ENCODE measurements around the gene CEBPA.

DNA sequence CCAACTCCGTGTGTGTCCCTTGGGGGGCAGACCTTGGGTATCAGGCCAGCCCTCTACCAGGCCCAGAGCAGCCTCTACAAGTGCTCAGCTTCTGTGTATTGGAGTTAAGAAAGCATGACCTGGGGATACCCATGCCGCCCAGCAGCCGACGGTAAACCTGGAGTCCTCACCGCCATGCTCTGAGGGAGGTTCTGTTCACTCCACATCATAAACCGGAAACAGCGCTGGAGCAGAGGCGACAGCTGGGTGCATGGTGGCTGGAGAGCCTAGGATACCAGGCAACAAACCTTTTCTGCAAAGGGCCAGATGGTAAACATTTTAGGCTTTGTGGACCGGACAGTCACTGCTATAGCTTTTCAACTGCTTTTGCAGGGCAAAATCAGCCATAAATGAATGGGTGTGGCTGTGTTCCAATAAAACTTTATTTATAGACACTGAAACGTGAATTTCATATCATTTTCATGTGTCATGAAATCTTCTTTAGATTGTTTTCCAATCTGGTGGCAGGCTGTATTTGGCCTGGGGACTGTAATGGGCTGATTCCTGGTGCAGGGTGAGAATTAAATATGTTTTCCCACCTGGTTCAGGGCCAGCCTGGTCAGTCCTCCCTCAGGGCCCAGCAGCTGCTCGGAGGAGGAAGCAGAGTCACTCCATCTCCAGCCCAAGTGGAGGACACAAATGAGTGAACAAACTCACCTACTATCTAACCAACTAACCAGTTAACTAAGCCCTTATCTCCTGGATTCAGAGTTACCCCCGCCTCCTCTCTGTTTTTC lies 30.9 kb downstream of the CEBPA start:
- TF ChIP-seq, protein P1, sequence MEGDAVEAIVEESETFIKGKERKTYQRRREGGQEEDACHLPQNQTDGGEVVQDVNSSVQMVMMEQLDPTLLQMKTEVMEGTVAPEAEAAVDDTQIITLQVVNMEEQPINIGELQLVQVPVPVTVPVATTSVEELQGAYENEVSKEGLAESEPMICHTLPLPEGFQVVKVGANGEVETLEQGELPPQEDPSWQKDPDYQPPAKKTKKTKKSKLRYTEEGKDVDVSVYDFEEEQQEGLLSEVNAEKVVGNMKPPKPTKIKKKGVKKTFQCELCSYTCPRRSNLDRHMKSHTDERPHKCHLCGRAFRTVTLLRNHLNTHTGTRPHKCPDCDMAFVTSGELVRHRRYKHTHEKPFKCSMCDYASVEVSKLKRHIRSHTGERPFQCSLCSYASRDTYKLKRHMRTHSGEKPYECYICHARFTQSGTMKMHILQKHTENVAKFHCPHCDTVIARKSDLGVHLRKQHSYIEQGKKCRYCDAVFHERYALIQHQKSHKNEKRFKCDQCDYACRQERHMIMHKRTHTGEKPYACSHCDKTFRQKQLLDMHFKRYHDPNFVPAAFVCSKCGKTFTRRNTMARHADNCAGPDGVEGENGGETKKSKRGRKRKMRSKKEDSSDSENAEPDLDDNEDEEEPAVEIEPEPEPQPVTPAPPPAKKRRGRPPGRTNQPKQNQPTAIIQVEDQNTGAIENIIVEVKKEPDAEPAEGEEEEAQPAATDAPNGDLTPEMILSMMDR (IDR thresholded peaks at IDR 0.05; ENCODE audit: insufficient read depth, low read length): no peak
- TF ChIP-seq, protein P2, sequence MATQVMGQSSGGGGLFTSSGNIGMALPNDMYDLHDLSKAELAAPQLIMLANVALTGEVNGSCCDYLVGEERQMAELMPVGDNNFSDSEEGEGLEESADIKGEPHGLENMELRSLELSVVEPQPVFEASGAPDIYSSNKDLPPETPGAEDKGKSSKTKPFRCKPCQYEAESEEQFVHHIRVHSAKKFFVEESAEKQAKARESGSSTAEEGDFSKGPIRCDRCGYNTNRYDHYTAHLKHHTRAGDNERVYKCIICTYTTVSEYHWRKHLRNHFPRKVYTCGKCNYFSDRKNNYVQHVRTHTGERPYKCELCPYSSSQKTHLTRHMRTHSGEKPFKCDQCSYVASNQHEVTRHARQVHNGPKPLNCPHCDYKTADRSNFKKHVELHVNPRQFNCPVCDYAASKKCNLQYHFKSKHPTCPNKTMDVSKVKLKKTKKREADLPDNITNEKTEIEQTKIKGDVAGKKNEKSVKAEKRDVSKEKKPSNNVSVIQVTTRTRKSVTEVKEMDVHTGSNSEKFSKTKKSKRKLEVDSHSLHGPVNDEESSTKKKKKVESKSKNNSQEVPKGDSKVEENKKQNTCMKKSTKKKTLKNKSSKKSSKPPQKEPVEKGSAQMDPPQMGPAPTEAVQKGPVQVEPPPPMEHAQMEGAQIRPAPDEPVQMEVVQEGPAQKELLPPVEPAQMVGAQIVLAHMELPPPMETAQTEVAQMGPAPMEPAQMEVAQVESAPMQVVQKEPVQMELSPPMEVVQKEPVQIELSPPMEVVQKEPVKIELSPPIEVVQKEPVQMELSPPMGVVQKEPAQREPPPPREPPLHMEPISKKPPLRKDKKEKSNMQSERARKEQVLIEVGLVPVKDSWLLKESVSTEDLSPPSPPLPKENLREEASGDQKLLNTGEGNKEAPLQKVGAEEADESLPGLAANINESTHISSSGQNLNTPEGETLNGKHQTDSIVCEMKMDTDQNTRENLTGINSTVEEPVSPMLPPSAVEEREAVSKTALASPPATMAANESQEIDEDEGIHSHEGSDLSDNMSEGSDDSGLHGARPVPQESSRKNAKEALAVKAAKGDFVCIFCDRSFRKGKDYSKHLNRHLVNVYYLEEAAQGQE (IDR thresholded peaks at IDR 0.05; ENCODE audit: insufficient replicate concordance, low read depth): no peak
- no peak for TF ChIP-seq POLR2AphosphoS5 (IDR thresholded peaks at IDR 0.05; ENCODE audit: low read depth)
- no peak for TF ChIP-seq GABPA (IDR thresholded peaks at IDR 0.05; ENCODE audit: low read depth)
- TF ChIP-seq SPI1 (IDR thresholded peaks at IDR 0.05; ENCODE audit: borderline replicate concordance, low read depth): no peak

All from HL-60 (cell line).